ENCODE results near the gene GPR37L1.

GRCh38 chr1:202074985-202075384 is 47.7 kb upstream of the GPR37L1 start:
- TF ChIP-seq EZH2phosphoT487 (IDR thresholded peaks at IDR 0.05; ENCODE audit: borderline replicate concordance, low read depth, low read length): no peak
- no peak for TF ChIP-seq CTCF (conservative IDR thresholded peaks at IDR 0.05; ENCODE audit: low read length)

All from OCI-LY7 (cell line).